ENCODE data around the gene TEAD2. TPM values are rescaled to one million over a fixed set of nuclear protein-coding genes. Genes with fewer than 3 reads are reported as not detected.

TEAD2 gene
- total and polyA plus RNA-seq, 9 of the 15 experiments (the other 6 are each of a cell fraction or from before 2014, with no cell fraction given) = 1.6 to 27.0 (median 13.9) TPM

DNA sequence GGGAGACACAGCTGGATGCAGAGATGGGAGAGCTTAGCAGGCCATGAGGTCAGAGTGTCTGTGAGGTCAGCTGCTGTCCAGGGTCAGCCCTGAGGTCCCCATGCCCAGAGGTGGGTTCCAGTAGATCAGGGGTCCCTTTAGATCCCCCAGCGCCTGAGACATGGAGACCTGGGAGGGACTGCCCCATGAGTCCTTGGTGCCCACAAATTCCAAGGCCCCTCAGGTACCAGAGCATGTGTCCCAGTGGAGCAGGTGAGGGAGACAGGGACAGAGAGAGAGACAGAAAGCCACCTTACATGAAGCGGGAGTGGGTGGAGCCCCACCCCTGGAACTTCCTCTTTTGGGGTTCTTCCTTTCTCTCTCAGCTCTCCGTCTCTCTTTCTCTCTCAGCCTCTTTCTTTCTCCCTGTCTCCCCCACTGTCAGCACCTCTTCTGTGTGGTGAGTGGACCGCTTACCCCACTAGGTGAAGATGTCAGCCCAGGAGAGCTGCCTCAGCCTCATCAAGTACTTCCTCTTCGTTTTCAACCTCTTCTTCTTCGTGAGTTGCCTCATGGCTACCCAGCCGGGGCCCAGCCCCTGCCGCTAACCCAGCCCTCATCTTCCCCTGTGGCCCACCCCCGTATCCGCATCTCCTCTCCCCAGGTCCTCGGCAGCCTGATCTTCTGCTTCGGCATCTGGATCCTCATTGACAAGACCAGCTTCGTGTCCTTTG is 27.0 kb downstream of the TEAD2 start, which contains the start of gene CD37 (continued):
- TF ChIP-seq, protein P1, sequence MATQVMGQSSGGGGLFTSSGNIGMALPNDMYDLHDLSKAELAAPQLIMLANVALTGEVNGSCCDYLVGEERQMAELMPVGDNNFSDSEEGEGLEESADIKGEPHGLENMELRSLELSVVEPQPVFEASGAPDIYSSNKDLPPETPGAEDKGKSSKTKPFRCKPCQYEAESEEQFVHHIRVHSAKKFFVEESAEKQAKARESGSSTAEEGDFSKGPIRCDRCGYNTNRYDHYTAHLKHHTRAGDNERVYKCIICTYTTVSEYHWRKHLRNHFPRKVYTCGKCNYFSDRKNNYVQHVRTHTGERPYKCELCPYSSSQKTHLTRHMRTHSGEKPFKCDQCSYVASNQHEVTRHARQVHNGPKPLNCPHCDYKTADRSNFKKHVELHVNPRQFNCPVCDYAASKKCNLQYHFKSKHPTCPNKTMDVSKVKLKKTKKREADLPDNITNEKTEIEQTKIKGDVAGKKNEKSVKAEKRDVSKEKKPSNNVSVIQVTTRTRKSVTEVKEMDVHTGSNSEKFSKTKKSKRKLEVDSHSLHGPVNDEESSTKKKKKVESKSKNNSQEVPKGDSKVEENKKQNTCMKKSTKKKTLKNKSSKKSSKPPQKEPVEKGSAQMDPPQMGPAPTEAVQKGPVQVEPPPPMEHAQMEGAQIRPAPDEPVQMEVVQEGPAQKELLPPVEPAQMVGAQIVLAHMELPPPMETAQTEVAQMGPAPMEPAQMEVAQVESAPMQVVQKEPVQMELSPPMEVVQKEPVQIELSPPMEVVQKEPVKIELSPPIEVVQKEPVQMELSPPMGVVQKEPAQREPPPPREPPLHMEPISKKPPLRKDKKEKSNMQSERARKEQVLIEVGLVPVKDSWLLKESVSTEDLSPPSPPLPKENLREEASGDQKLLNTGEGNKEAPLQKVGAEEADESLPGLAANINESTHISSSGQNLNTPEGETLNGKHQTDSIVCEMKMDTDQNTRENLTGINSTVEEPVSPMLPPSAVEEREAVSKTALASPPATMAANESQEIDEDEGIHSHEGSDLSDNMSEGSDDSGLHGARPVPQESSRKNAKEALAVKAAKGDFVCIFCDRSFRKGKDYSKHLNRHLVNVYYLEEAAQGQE (IDR thresholded peaks at IDR 0.05; ENCODE audit: borderline replicate concordance) = peak; percentile 62
- TF ChIP-seq, protein P1 (CRISPR knock-in tag; IDR thresholded peaks at IDR 0.05; ENCODE audit: low read depth) = no peak
- TF ChIP-seq BCL6 (CRISPR knock-in tag; IDR thresholded peaks at IDR 0.05) (no peak), ZNF217 (CRISPR knock-in tag; IDR thresholded peaks at IDR 0.05) (no peak), ZFX (CRISPR knock-in tag; IDR thresholded peaks at IDR 0.05) (peak; percentile 46), HCFC1 (IDR thresholded peaks at IDR 0.05; ENCODE audit: low read depth, low read length) (0 out of 2 replicates have a peak, but pooled peaks have one; percentile 5), TARDBP (IDR thresholded peaks at IDR 0.05) (no peak), TAF1 (IDR thresholded peaks at IDR 0.05; ENCODE audit: control insufficient read depth, extremely low read depth, insufficient read depth, low read length, severe bottlenecking) (peak; percentile 30), SMARCA4 (IDR thresholded peaks at IDR 0.05) (peak; percentile 35; the same call in 1 of the 2 replicates), NELFE (IDR thresholded peaks at IDR 0.05; ENCODE audit: insufficient read depth, insufficient read length) (no peak), ZNF274 (IDR thresholded peaks at IDR 0.05; ENCODE audit: borderline replicate concordance, low read depth, low read length) (no peak), TAF15 (IDR thresholded peaks at IDR 0.05; ENCODE audit: low read depth, low read length) (no peak), HLTF (IDR thresholded peaks at IDR 0.05) (no peak), IRF2 (CRISPR knock-in tag; IDR thresholded peaks at IDR 0.05) (no peak), SP1 (CRISPR knock-in tag; IDR thresholded peaks at IDR 0.05) (peak; percentile 56), RFX7 (CRISPR knock-in tag; IDR thresholded peaks at IDR 0.05) (no peak)

All from K562 (cell line).